ENCODE measurements around the gene BHLHE23. TPM values are rescaled to one million over a fixed set of nuclear protein-coding genes. Genes with fewer than 3 reads are reported as not detected.

Gene BHLHE23
- total RNA-seq, 1 experiment from 2014 or later: not detected

GRCh38 chr20:62980380-62980960, 26.3 kb downstream of the BHLHE23 start:
- CTCF ChIA-PET: interaction anchor here (1.1 to 3.4 kb wide), 2 partner anchors 8 to 10 kb away, joined by 3 to 14 read pairs; no protein-coding TSS in a partner anchor
- H3K27ac Mint-ChIP-seq (ENCODE audit: unreplicated experiment): no peak overlapping the region
- H3K9me3 Mint-ChIP-seq (ENCODE audit: low read depth, unreplicated experiment): no peaks in the 10 kb centered on the region
- peaks cover 9% of the 10 kb centered on the region for H3K36me3 Mint-ChIP-seq (ENCODE audit: insufficient read depth, unreplicated experiment)
- no peak overlapping the region for H3K4me3 Mint-ChIP-seq (ENCODE audit: low read depth, unreplicated experiment)
- no peak for TF ChIP-seq CTCF (IDR thresholded peaks at IDR 0.05; ENCODE audit: unreplicated experiment)
- peaks cover 99% of the 10 kb centered on the region for H3K27me3 Mint-ChIP-seq (ENCODE audit: unreplicated experiment)
- intact Hi-C loops (cut with micrococcal nuclease; ENCODE audit: unreplicated experiment): no loop called here
- no peaks in the 10 kb centered on the region for H3K4me1 Mint-ChIP-seq (ENCODE audit: low read depth, unreplicated experiment)
- DNase-seq: no peak
- BruUV-seq (replicated peaks): no TSS peak

- no peaks in the 10 kb centered on the region for H3K4me1 Mint-ChIP-seq (ENCODE audit: low read depth, unreplicated experiment)
- peaks cover 9% of the 10 kb centered on the region for H3K36me3 Mint-ChIP-seq (ENCODE audit: insufficient read depth, unreplicated experiment)
- CTCF ChIA-PET: interaction anchor here (3.4 kb wide), 1 partner anchor 8 kb away, joined by 14 read pairs; no protein-coding TSS in a partner anchor
- no TSS peak for BruUV-seq (replicated peaks)
- intact Hi-C loops (cut with micrococcal nuclease; ENCODE audit: unreplicated experiment): no loop called here
- no peak for DNase-seq
- no peaks in the 10 kb centered on the region for H3K9me3 Mint-ChIP-seq (ENCODE audit: low read depth, unreplicated experiment)
- H3K27me3 Mint-ChIP-seq (ENCODE audit: unreplicated experiment): peaks cover 96% of the 10 kb centered on the region
- no peak overlapping the region for H3K27ac Mint-ChIP-seq (ENCODE audit: unreplicated experiment)
- H3K4me3 Mint-ChIP-seq (ENCODE audit: low read depth, unreplicated experiment): no peak overlapping the region
- TF ChIP-seq CTCF (IDR thresholded peaks at IDR 0.05; ENCODE audit: unreplicated experiment): no peak
These were observed 26.8 kb downstream of the BHLHE23 start for GRCh38 chr20:62979876-62980373.

GRCh38 chr20:62979310-62979709, 27.5 kb downstream of the BHLHE23 start:
- DNase-seq: no peak
- no peak for TF ChIP-seq CTCF (IDR thresholded peaks at IDR 0.05; ENCODE audit: unreplicated experiment)
- intact Hi-C loops (cut with micrococcal nuclease; ENCODE audit: unreplicated experiment): no loop called here
- BruUV-seq (replicated peaks): no TSS peak
- peaks cover 9% of the 10 kb centered on the region for H3K36me3 Mint-ChIP-seq (ENCODE audit: insufficient read depth, unreplicated experiment)
- H3K4me3 Mint-ChIP-seq (ENCODE audit: low read depth, unreplicated experiment): no peak overlapping the region
- H3K4me1 Mint-ChIP-seq (ENCODE audit: low read depth, unreplicated experiment): no peaks in the 10 kb centered on the region
- peaks cover 96% of the 10 kb centered on the region for H3K27me3 Mint-ChIP-seq (ENCODE audit: unreplicated experiment)
- no peak overlapping the region for H3K27ac Mint-ChIP-seq (ENCODE audit: unreplicated experiment)
- H3K9me3 Mint-ChIP-seq (ENCODE audit: low read depth, unreplicated experiment): no peaks in the 10 kb centered on the region
- CTCF ChIA-PET: no interaction called here

- no peak for TF ChIP-seq CTCF (IDR thresholded peaks at IDR 0.05; ENCODE audit: unreplicated experiment)
- H3K4me3 Mint-ChIP-seq (ENCODE audit: low read depth, unreplicated experiment): no peak overlapping the region
- no TSS peak for BruUV-seq (replicated peaks)
- H3K9me3 Mint-ChIP-seq (ENCODE audit: low read depth, unreplicated experiment): no peaks in the 10 kb centered on the region
- peaks cover 9% of the 10 kb centered on the region for H3K36me3 Mint-ChIP-seq (ENCODE audit: insufficient read depth, unreplicated experiment)
- intact Hi-C loops (cut with micrococcal nuclease; ENCODE audit: unreplicated experiment): no loop called here
- no peak overlapping the region for H3K27ac Mint-ChIP-seq (ENCODE audit: unreplicated experiment)
- CTCF ChIA-PET: no interaction called here
- H3K4me1 Mint-ChIP-seq (ENCODE audit: low read depth, unreplicated experiment): no peaks in the 10 kb centered on the region
- peaks cover 96% of the 10 kb centered on the region for H3K27me3 Mint-ChIP-seq (ENCODE audit: unreplicated experiment)
- DNase-seq: no peak
These were observed 28.2 kb downstream of the BHLHE23 start for GRCh38 chr20:62978561-62978943.
